Stomach (tissue), 4 donors: ENCODE data around the gene RAB26.

Source experiments
- EP300 ChIP-seq: sonication (generic); formaldehyde crosslinking; IDR thresholded peaks from one replicate; pipeline ENCODE4 v1.6.1; 2017; ENCODE audit warnings: antibody characterized with exemption
- POLR2A ChIP-seq, 4 donors: fragments of 450-650 bp; IDR thresholded peaks; one replicate each; pipeline ENCODE4 v1.6.1; 2016; ENCODE audit warnings: antibody characterized with exemption in 4 of 4, control low read depth in 2 of 4, mild to moderate bottlenecking in 1 of 4, moderate library complexity in 1 of 4
- POLR2AphosphoS5 ChIP-seq, 3 donors: sonication (generic); formaldehyde crosslinking; IDR thresholded peaks; one replicate each; pipeline ENCODE4 v1.6.1; 2016; ENCODE audit warnings: antibody characterized with exemption in 3 of 3
- TF ChIP-seq, protein P1 (sequence below), 7 experiments: fragments of 450-650 bp in 4 of 7; fragments of 200-600 bp in 3 of 7; sonication (generic) in 3 of 7; IDR thresholded peaks; one replicate each; pipeline ENCODE4 v1.5.1; 2016 to 2019; ENCODE audit warnings: antibody characterized with exemption in 7 of 7, control low read depth in 2 of 7, mild to moderate bottlenecking in 1 of 7

DNA sequence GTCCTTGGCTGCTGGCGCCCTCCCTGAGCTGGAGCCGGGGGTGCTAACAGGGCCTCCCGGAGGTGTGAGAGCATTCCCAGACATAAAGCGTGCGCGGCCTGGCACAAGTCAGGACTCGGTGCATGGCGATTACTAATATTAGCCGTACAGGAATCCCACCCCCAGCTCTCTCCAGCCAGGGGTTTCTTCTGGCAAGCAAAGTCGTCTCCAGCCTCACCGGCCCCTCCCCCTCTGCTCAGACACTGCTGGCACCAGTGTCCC lies 43.0 kb downstream of the RAB26 start:
- TF ChIP-seq, protein P1, sequence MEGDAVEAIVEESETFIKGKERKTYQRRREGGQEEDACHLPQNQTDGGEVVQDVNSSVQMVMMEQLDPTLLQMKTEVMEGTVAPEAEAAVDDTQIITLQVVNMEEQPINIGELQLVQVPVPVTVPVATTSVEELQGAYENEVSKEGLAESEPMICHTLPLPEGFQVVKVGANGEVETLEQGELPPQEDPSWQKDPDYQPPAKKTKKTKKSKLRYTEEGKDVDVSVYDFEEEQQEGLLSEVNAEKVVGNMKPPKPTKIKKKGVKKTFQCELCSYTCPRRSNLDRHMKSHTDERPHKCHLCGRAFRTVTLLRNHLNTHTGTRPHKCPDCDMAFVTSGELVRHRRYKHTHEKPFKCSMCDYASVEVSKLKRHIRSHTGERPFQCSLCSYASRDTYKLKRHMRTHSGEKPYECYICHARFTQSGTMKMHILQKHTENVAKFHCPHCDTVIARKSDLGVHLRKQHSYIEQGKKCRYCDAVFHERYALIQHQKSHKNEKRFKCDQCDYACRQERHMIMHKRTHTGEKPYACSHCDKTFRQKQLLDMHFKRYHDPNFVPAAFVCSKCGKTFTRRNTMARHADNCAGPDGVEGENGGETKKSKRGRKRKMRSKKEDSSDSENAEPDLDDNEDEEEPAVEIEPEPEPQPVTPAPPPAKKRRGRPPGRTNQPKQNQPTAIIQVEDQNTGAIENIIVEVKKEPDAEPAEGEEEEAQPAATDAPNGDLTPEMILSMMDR (IDR thresholded peaks at IDR 0.05): no peak
- no peak for TF ChIP-seq POLR2AphosphoS5 (IDR thresholded peaks at IDR 0.05)
- no peak for TF ChIP-seq POLR2A (IDR thresholded peaks at IDR 0.05)
- TF ChIP-seq EP300: no peak
